Hepatocyte (in vitro differentiated cells): ENCODE measurements around the gene CHCHD5. TPM values are rescaled to one million over a fixed set of nuclear protein-coding genes. Genes with fewer than 3 reads are reported as not detected.

Experiments used
- DNase-seq: peaks from one replicate; pipeline ENCODE4 v3.0.0-alpha.2; 2016; ENCODE audit warnings: low spot score
- H2AFZ ChIP-seq: fragments of 200-600 bp; sonication (generic); 2 replicates; pipeline ENCODE4 v1.6.0; 2016; ENCODE audit warnings: antibody characterized with exemption, mild to moderate bottlenecking
- H3K27ac ChIP-seq: fragments of 200-600 bp; sonication (generic); 2 replicates; pipeline ENCODE4 v1.5.1; 2016; ENCODE audit warnings: mild to moderate bottlenecking
- H3K27me3 ChIP-seq: fragments of 200-600 bp; sonication (generic); 2 replicates; pipeline ENCODE4 v1.6.1; 2016
- H3K36me3 ChIP-seq: fragments of 200-600 bp; sonication (generic); replicated peaks from 2 replicates; pipeline ENCODE4 v1.5.1; 2016; ENCODE audit warnings: low read depth; ENCODE audit not compliant: insufficient read depth
- H3K4me1 ChIP-seq: fragments of 200-600 bp; sonication (generic); 2 replicates; pipeline ENCODE4 v1.5.1; 2016; ENCODE audit warnings: mild to moderate bottlenecking, moderate library complexity; ENCODE audit not compliant: insufficient read depth
- H3K4me2 ChIP-seq: fragments of 200-600 bp; sonication (generic); 2 replicates; pipeline ENCODE4 v1.6.0; 2016
- H3K4me3 ChIP-seq: fragments of 200-600 bp; sonication (generic); 2 replicates; pipeline ENCODE4 v1.5.1; 2016; ENCODE audit warnings: mild to moderate bottlenecking
- H3K79me2 ChIP-seq: fragments of 200-600 bp; sonication (generic); 2 replicates; pipeline ENCODE4 v1.6.0; 2017; ENCODE audit warnings: mild to moderate bottlenecking
- H3K9me2 ChIP-seq: fragments of 200-600 bp; sonication (generic); replicated peaks from 2 replicates; pipeline ENCODE4 v1.6.0; 2017; ENCODE audit warnings: mild to moderate bottlenecking; ENCODE audit not compliant: insufficient read depth
- H3K9me3 ChIP-seq: fragments of 200-600 bp; sonication (generic); 2 replicates; pipeline ENCODE4 v1.5.1; 2016; ENCODE audit warnings: low read depth, mild to moderate bottlenecking
- H4K20me1 ChIP-seq: fragments of 200-600 bp; sonication (generic); 2 replicates; pipeline ENCODE4 v1.6.0; 2016; ENCODE audit warnings: mild to moderate bottlenecking; ENCODE audit not compliant: insufficient read depth, poor library complexity, severe bottlenecking
- EZH2 ChIP-seq: fragments of 200-600 bp; sonication (generic); IDR thresholded peaks from 2 replicates; pipeline ENCODE4 v1.6.1; 2016; ENCODE audit warnings: antibody characterized with exemption, mild to moderate bottlenecking, borderline replicate concordance
- EZH2phosphoT487 ChIP-seq: fragments of 200-600 bp; sonication (generic); IDR thresholded peaks from one replicate; pipeline ENCODE4 v1.6.1; 2018; ENCODE audit warnings: antibody characterized with exemption, mild to moderate bottlenecking, low read depth, moderate library complexity; ENCODE audit not compliant: unreplicated experiment, severe bottlenecking
- WGBS: methylation state at CpG from one replicate; pipeline ENCODE4 v1.1.6; 2016; ENCODE audit warnings: low lambda C conversion rate; ENCODE audit errors: missing lambda C conversion rate; 5-methylcytosine and 5-hydroxymethylcytosine counted together
- polyA plus RNA-seq: library from polyadenylated mRNA; unstranded; fragments of >200 nt; fragmentation: Nextera tagmentation; extraction: Ambion mirVana; gene quantifications from 2 replicates; pipeline ENCODE4 v1.2.1, GENCODE V29; 2016
- total RNA-seq: library from RNA; depleted of rRNA; stranded (reverse); fragments of >200 nt; gene quantifications from 2 replicates; pipeline ENCODE4 v1.2.3, GENCODE V29; 2014
- TF ChIP-seq, protein P1 (sequence below): fragments of 200-600 bp; sonication (generic); IDR thresholded peaks from 2 replicates; pipeline ENCODE4 v1.5.1; 2016; ENCODE audit warnings: antibody characterized with exemption, mild to moderate bottlenecking; ENCODE audit not compliant: poor library complexity

The CHCHD5 gene
- total and polyA plus RNA-seq, 2 experiments from 2014 or later = 19.1 to 67.3 TPM

GRCh38 chr2:112572005-112572404 lies 12.4 kb upstream of the CHCHD5 start:
- H3K27me3 ChIP-seq = no peaks in the 10 kb centered on the region
- H4K20me1 ChIP-seq = no peaks in the 10 kb centered on the region
- H3K36me3 ChIP-seq = peaks cover 5% of the 10 kb centered on the region
- H3K9me2 ChIP-seq = no peaks in the 10 kb centered on the region
- TF ChIP-seq EZH2phosphoT487 = no peak
- TF ChIP-seq, protein P1, sequence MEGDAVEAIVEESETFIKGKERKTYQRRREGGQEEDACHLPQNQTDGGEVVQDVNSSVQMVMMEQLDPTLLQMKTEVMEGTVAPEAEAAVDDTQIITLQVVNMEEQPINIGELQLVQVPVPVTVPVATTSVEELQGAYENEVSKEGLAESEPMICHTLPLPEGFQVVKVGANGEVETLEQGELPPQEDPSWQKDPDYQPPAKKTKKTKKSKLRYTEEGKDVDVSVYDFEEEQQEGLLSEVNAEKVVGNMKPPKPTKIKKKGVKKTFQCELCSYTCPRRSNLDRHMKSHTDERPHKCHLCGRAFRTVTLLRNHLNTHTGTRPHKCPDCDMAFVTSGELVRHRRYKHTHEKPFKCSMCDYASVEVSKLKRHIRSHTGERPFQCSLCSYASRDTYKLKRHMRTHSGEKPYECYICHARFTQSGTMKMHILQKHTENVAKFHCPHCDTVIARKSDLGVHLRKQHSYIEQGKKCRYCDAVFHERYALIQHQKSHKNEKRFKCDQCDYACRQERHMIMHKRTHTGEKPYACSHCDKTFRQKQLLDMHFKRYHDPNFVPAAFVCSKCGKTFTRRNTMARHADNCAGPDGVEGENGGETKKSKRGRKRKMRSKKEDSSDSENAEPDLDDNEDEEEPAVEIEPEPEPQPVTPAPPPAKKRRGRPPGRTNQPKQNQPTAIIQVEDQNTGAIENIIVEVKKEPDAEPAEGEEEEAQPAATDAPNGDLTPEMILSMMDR = no peak
- no peak for TF ChIP-seq EZH2
- no peak overlapping the region for H3K4me3 ChIP-seq
- no peak overlapping the region for H2AFZ ChIP-seq
- WGBS = 88% methylated on average over 7 of the region's 7 CpGs
- no peak overlapping the region for H3K27ac ChIP-seq
- no peak for DNase-seq
- H3K79me2 ChIP-seq = no peaks in the 10 kb centered on the region
- no peaks in the 10 kb centered on the region for H3K9me3 ChIP-seq
- no peaks in the 10 kb centered on the region for H3K4me1 ChIP-seq
- no peak overlapping the region for H3K4me2 ChIP-seq

- Histone ChIP-seq H3K9me3 (no peaks in the 10 kb centered on the region), H4K20me1 (no peaks in the 10 kb centered on the region), H2AFZ (no peak overlapping the region), H3K27ac (no peak overlapping the region), H3K4me1 (no peaks in the 10 kb centered on the region), H3K27me3 (no peaks in the 10 kb centered on the region), H3K79me2 (no peaks in the 10 kb centered on the region), H3K36me3 (peaks cover 2% of the 10 kb centered on the region), H3K4me2 (no peak overlapping the region), H3K9me2 (no peaks in the 10 kb centered on the region), H3K4me3 (no peak overlapping the region)
- no peak for DNase-seq
- TF ChIP-seq, protein P1 = peak; percentile 5
- TF ChIP-seq EZH2 (no peak), EZH2phosphoT487 (no peak)
- WGBS = 73% methylated on average over 4 of the region's 5 CpGs
Observed at GRCh38 chr2:112577756-112578155, 6.7 kb upstream of the CHCHD5 start.

GRCh38 chr2:112579241-112579640 lies 5.2 kb upstream of the CHCHD5 start:
- Histone ChIP-seq H3K9me3 (no peaks in the 10 kb centered on the region), H3K27me3 (no peaks in the 10 kb centered on the region), H3K27ac (no peak overlapping the region), H3K4me3 (no peak overlapping the region), H3K4me2 (no peak overlapping the region), H2AFZ (no peak overlapping the region), H3K79me2 (peaks cover 7% of the 10 kb centered on the region), H3K4me1 (peaks cover 7% of the 10 kb centered on the region), H4K20me1 (no peaks in the 10 kb centered on the region), H3K9me2 (no peaks in the 10 kb centered on the region), H3K36me3 (no peaks in the 10 kb centered on the region)
- TF ChIP-seq, protein P1 = no peak
- no peak for TF ChIP-seq EZH2
- TF ChIP-seq EZH2phosphoT487 = no peak
- DNase-seq = no peak

DNA sequence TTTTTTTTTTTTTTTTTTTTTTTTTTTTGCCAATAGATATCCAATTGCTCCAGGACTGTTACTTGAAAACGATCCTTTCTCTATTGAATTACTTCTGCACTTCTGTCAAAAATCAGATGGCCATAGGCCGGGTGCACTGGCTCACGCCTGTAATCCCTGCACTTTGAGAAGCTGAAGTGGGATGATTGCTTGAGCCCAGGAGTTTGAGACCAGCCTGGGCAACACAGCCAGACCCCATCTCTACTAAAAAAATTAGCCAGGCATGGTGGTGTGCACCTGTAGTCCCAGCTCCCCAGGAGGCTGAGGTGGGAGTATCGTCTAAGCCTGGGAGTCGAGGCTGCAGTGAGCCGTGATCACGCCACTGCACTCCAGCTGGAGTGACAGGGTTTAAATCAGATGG lies 4.3 kb upstream of the CHCHD5 start:
- Histone ChIP-seq H3K79me2 (peaks cover 8% of the 10 kb centered on the region), H3K27me3 (no peaks in the 10 kb centered on the region), H3K4me1 (peaks cover 10% of the 10 kb centered on the region), H3K4me3 (no peak overlapping the region), H3K27ac (no peak overlapping the region), H3K4me2 (no peak overlapping the region), H3K9me3 (no peaks in the 10 kb centered on the region), H3K9me2 (no peaks in the 10 kb centered on the region), H4K20me1 (no peaks in the 10 kb centered on the region), H2AFZ (no peak overlapping the region), H3K36me3 (no peaks in the 10 kb centered on the region)
- DNase-seq = no peak
- WGBS = 93% methylated on average over 7 of the region's 7 CpGs
- TF ChIP-seq EZH2phosphoT487 (no peak), EZH2 (no peak)
- TF ChIP-seq, protein P1 = no peak
